H9 (cell line): ENCODE data around the gene PPP3CA. TPM values are rescaled to one million over a fixed set of nuclear protein-coding genes. Genes with fewer than 3 reads are reported as not detected.

ENCODE experiments used
- DNase-seq: peaks from one replicate; pipeline ENCODE4 v3.0.0-alpha.2; 2017
- H2AFZ ChIP-seq: one replicate; pipeline ENCODE4 v1.6.1; 2013; ENCODE audit warnings: mild to moderate bottlenecking, low read length, control low read depth, moderate library complexity
- H2AK5ac ChIP-seq: 2 replicates; pipeline ENCODE4 v1.6.1; 2013; ENCODE audit warnings: low read length, control low read depth, mixed read lengths; ENCODE audit not compliant: insufficient read length
- H2BK120ac ChIP-seq: one replicate; pipeline ENCODE4 v1.6.1; 2013; ENCODE audit warnings: low read depth, mild to moderate bottlenecking, low read length, control low read depth, inconsistent platforms; ENCODE audit not compliant: poor library complexity, severe bottlenecking
- H2BK12ac ChIP-seq: 2 replicates; pipeline ENCODE4 v1.6.1; 2013; ENCODE audit warnings: low read length, control low read depth, mixed read lengths, low read depth; ENCODE audit not compliant: insufficient read length
- H2BK15ac ChIP-seq: 2 replicates; pipeline ENCODE4 v1.6.1; 2013; ENCODE audit warnings: low read depth, low read length, control low read depth
- H2BK20ac ChIP-seq: one replicate; pipeline ENCODE4 v1.6.1; 2013; ENCODE audit warnings: low read depth, mild to moderate bottlenecking, low read length, control low read depth, inconsistent platforms; ENCODE audit not compliant: poor library complexity, severe bottlenecking
- H2BK5ac ChIP-seq: 2 replicates; pipeline ENCODE4 v1.6.1; 2013; ENCODE audit warnings: low read length, control low read depth, mixed read lengths; ENCODE audit not compliant: insufficient read length
- H3K14ac ChIP-seq: 2 replicates; pipeline ENCODE4 v1.6.1; 2013; ENCODE audit warnings: low read length, control low read depth; ENCODE audit not compliant: insufficient read depth
- H3K18ac ChIP-seq: 2 replicates; pipeline ENCODE4 v1.6.1; 2013; ENCODE audit warnings: low read depth, mild to moderate bottlenecking, mixed read lengths, low read length, control low read depth; ENCODE audit not compliant: insufficient read length
- H3K23ac ChIP-seq: 2 replicates; pipeline ENCODE4 v1.6.1; 2013; ENCODE audit warnings: low read length, control low read depth, mixed read lengths, low read depth; ENCODE audit not compliant: insufficient read length
- H3K23me2 ChIP-seq: 2 replicates; pipeline ENCODE4 v1.6.1; 2013; ENCODE audit warnings: low read depth, mild to moderate bottlenecking, mixed read lengths, low read length, control low read depth; ENCODE audit not compliant: insufficient read length, poor library complexity, severe bottlenecking
- H3K27ac ChIP-seq: 2 replicates; pipeline ENCODE4 v1.5.1; 2013; ENCODE audit warnings: low read length, control low read depth, mixed read lengths, low read depth; ENCODE audit not compliant: insufficient read length
- H3K27me3 ChIP-seq: 2 replicates; pipeline ENCODE4 v1.6.1; 2013; ENCODE audit warnings: low read length, control low read depth, inconsistent platforms; ENCODE audit not compliant: insufficient read depth
- H3K4ac ChIP-seq: 2 replicates; pipeline ENCODE4 v1.6.1; 2013; ENCODE audit warnings: low read depth, mild to moderate bottlenecking, control low read depth, inconsistent platforms, low read length, moderate library complexity
- H3K4me1 ChIP-seq: 2 replicates; pipeline ENCODE4 v1.6.1; 2013; ENCODE audit warnings: low read length, control low read depth, inconsistent platforms; ENCODE audit not compliant: insufficient read depth
- H3K4me2 ChIP-seq: 2 replicates; pipeline ENCODE4 v1.6.1; 2013; ENCODE audit warnings: low read length, control low read depth, mixed read lengths; ENCODE audit not compliant: insufficient read length, insufficient read depth
- H3K56ac ChIP-seq: 2 replicates; pipeline ENCODE4 v1.6.1; 2013; ENCODE audit warnings: low read depth, mild to moderate bottlenecking, mixed read lengths, low read length, control low read depth; ENCODE audit not compliant: insufficient read length
- H3K79me1 ChIP-seq: 2 replicates; pipeline ENCODE4 v1.6.1; 2013; ENCODE audit warnings: low read depth, mild to moderate bottlenecking, moderate library complexity, low read length, control low read depth, inconsistent platforms; ENCODE audit not compliant: insufficient read depth, poor library complexity, severe bottlenecking
- H3K79me2 ChIP-seq: 2 replicates; pipeline ENCODE4 v1.6.1; 2013; ENCODE audit warnings: low read length, control low read depth, inconsistent platforms; ENCODE audit not compliant: insufficient read depth
- H3K9ac ChIP-seq: 2 replicates; pipeline ENCODE4 v1.6.1; 2013; ENCODE audit warnings: low read length, control low read depth, mixed read lengths; ENCODE audit not compliant: insufficient read length; ENCODE audit errors: extremely low read depth
- H3K9me3 ChIP-seq: one replicate; pipeline ENCODE4 v1.6.1; 2013; ENCODE audit warnings: low read depth, low read length, inconsistent platforms; ENCODE audit not compliant: control insufficient read depth
- H3T11ph ChIP-seq: one replicate; pipeline ENCODE4 v1.6.1; 2013; ENCODE audit warnings: mild to moderate bottlenecking, low read length, control low read depth, inconsistent platforms
- H4K20me1 ChIP-seq: one replicate; pipeline ENCODE4 v1.6.1; 2013; ENCODE audit not compliant: control insufficient read depth, insufficient read length, insufficient read depth
- H4K5ac ChIP-seq: 2 replicates; pipeline ENCODE4 v1.6.1; 2013; ENCODE audit warnings: low read depth, mild to moderate bottlenecking, mixed read lengths, low read length, control low read depth; ENCODE audit not compliant: insufficient read length
- H4K8ac ChIP-seq: replicated peaks from 2 replicates; pipeline ENCODE4 v1.6.1; 2013; ENCODE audit warnings: low read length, control low read depth, mixed read lengths, low read depth; ENCODE audit not compliant: insufficient read length
- H4K91ac ChIP-seq: 2 replicates; pipeline ENCODE4 v1.6.1; 2013; ENCODE audit warnings: low read depth, mild to moderate bottlenecking, moderate library complexity, mixed read lengths, low read length, control low read depth; ENCODE audit not compliant: insufficient read length
- H3K27ac Mint-ChIP-seq, 3 experiments: 2 replicates in 2 of 3; 3 replicates in 1 of 3; pipeline ENCODE4 v1.8.0; 2020 to 2021; ENCODE audit warnings: mixed read lengths in 3 of 3, mild to moderate bottlenecking in 1 of 3, moderate library complexity in 1 of 3
- H3K27me3 Mint-ChIP-seq: 2 replicates; pipeline ENCODE4 v1.8.0; 2021; ENCODE audit warnings: low read depth, mild to moderate bottlenecking, moderate library complexity, mixed read lengths
- H3K36me3 Mint-ChIP-seq, 3 experiments: 2 replicates in 2 of 3; 3 replicates in 1 of 3; pipeline ENCODE4 v1.8.0; 2020 to 2021; ENCODE audit warnings: low read depth in 3 of 3, mixed read lengths in 3 of 3; ENCODE audit not compliant: insufficient read depth in 1 of 3
- H3K4me1 Mint-ChIP-seq, 2 experiments: 2 replicates each; pipeline ENCODE4 v1.8.0; 2020; ENCODE audit warnings: mixed read lengths in 2 of 2
- H3K4me3 Mint-ChIP-seq, 2 experiments: 2 replicates in 1 of 2; 3 replicates in 1 of 2; pipeline ENCODE4 v1.8.0; 2020 to 2021; ENCODE audit warnings: mild to moderate bottlenecking in 2 of 2, mixed read lengths in 2 of 2, moderate library complexity in 1 of 2
- H3K9me3 Mint-ChIP-seq, 2 experiments: 2 replicates in 1 of 2; 3 replicates in 1 of 2; pipeline ENCODE4 v1.8.0; 2020; ENCODE audit warnings: mild to moderate bottlenecking in 2 of 2, mixed read lengths in 2 of 2, moderate library complexity in 1 of 2
- total RNA-seq: library from RNA; stranded (reverse); gene quantifications from 2 replicates; pipeline ENCODE4 v1.2.1, GENCODE V29; 2021
- TF ChIP-seq, protein P1 (sequence below): fragments of 200-600 bp; sonication (generic); conservative IDR thresholded peaks from 3 replicates; pipeline ENCODE4 v1.8.0; 2021; ENCODE audit warnings: antibody characterized with exemption, mild to moderate bottlenecking

Gene PPP3CA
- total RNA-seq, 1 experiment from 2014 or later: 16.8 TPM

DNA sequence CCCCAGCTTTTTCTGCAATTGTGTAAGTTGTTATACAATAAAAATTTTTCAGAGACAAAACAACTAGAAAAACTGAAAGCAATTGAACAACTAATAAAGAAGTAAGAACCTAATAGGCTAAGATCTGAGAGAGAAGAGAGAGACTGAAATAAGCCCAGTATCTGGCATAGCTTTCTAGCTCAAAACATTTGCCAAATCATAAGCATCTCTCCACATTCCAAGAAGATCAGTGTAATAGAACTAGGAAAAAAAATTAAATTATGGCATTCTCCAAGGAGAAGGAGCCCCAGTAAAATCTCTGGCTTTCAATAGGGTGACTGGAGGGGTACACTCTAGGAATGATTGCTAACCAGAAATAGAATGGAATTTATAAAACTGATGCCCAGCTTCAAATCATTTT, 19.0 kb upstream of the PPP3CA start:
- no peak overlapping the region for H2BK120ac ChIP-seq
- no peak overlapping the region for H2BK20ac ChIP-seq
- H3K4me1 ChIP-seq: no peaks in the 10 kb centered on the region
- no peak overlapping the region for H2BK5ac ChIP-seq
- TF ChIP-seq, protein P1, sequence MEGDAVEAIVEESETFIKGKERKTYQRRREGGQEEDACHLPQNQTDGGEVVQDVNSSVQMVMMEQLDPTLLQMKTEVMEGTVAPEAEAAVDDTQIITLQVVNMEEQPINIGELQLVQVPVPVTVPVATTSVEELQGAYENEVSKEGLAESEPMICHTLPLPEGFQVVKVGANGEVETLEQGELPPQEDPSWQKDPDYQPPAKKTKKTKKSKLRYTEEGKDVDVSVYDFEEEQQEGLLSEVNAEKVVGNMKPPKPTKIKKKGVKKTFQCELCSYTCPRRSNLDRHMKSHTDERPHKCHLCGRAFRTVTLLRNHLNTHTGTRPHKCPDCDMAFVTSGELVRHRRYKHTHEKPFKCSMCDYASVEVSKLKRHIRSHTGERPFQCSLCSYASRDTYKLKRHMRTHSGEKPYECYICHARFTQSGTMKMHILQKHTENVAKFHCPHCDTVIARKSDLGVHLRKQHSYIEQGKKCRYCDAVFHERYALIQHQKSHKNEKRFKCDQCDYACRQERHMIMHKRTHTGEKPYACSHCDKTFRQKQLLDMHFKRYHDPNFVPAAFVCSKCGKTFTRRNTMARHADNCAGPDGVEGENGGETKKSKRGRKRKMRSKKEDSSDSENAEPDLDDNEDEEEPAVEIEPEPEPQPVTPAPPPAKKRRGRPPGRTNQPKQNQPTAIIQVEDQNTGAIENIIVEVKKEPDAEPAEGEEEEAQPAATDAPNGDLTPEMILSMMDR: no peak
- DNase-seq: no peak
- H3K4me3 Mint-ChIP-seq: no peak overlapping the region
- H3T11ph ChIP-seq: no peak overlapping the region
- H3K4ac ChIP-seq: no peak overlapping the region
- H3K23me2 ChIP-seq: no peaks in the 10 kb centered on the region
- H2AFZ ChIP-seq: no peak overlapping the region
- H3K79me1 ChIP-seq: no peaks in the 10 kb centered on the region
- no peaks in the 10 kb centered on the region for H3K9me3 ChIP-seq
- no peaks in the 10 kb centered on the region for H4K20me1 ChIP-seq
- H3K27ac Mint-ChIP-seq: no peak overlapping the region
- no peak overlapping the region for H3K27ac ChIP-seq
- no peak overlapping the region for H4K8ac ChIP-seq
- H4K5ac ChIP-seq: no peak overlapping the region
- peaks cover 0 to 5% of the 10 kb centered on the region in 2 experiments; a peak in 1 of 5 replicates for H3K9me3 Mint-ChIP-seq
- H3K27me3 ChIP-seq: no peaks in the 10 kb centered on the region
- H3K14ac ChIP-seq: no peak overlapping the region
- H3K27me3 Mint-ChIP-seq: no peaks in the 10 kb centered on the region
- no peak overlapping the region for H3K4me2 ChIP-seq
- H2AK5ac ChIP-seq: no peak overlapping the region
- no peak overlapping the region for H2BK15ac ChIP-seq
- no peaks in the 10 kb centered on the region for H3K79me2 ChIP-seq
- peaks cover 4 to 10% of the 10 kb centered on the region in 2 experiments; a peak in 3 of 4 replicates for H3K4me1 Mint-ChIP-seq
- H2BK12ac ChIP-seq: no peak overlapping the region
- H3K23ac ChIP-seq: no peak overlapping the region
- H4K91ac ChIP-seq: no peak overlapping the region
- H3K18ac ChIP-seq: no peak overlapping the region
- no peak overlapping the region for H3K9ac ChIP-seq
- H3K56ac ChIP-seq: no peak overlapping the region
- H3K36me3 Mint-ChIP-seq: no peaks in the 10 kb centered on the region; a peak in 1 of 7 replicates
